Suppressor macrophage treated with lipopolysaccharide for 1 hour (primary cell): ENCODE results near the gene PPP2R2B.
"Not testable (repeated sequence)": the region's sequence is repeated elsewhere in the genome, so short reads cannot be mapped to it uniquely, and the experiment has no call there.

Source experiments
- DNase-seq, 3 donors: peaks; one replicate each; pipeline ENCODE4 v3.0.0-alpha.2; 2020 to 2022

The PPP2R2B gene

GRCh38 chr5:146642410-146642809 is 236.1 kb downstream of the PPP2R2B start:
- DNase-seq: no peak

GRCh38 chr5:146641941-146642340 is 236.6 kb downstream of the PPP2R2B start:
- no peak for DNase-seq

GRCh38 chr5:146640285-146640896 is 238.2 kb downstream of the PPP2R2B start:
- DNase-seq: no peak

GRCh38 chr5:146635443-146635842 is 243.1 kb downstream of the PPP2R2B start:
- DNase-seq: no peak

GRCh38 chr5:146633323-146633764 is 245.2 kb downstream of the PPP2R2B start:
- DNase-seq: no peak

GRCh38 chr5:146632620-146633322 is 245.8 kb downstream of the PPP2R2B start:
- no peak for DNase-seq

- no peak for DNase-seq
Measured at GRCh38 chr5:146630472-146630871, 248.1 kb downstream of the PPP2R2B start.

GRCh38 chr5:146628950-146629349 is 249.6 kb downstream of the PPP2R2B start:
- DNase-seq: no peak

- DNase-seq: no peak
Measured at GRCh38 chr5:146626936-146627335, 251.6 kb downstream of the PPP2R2B start.

- DNase-seq: no peak
Measured at GRCh38 chr5:146624179-146624578, 254.4 kb downstream of the PPP2R2B start.

- DNase-seq: no peak
Measured at GRCh38 chr5:146623666-146624065, 254.9 kb downstream of the PPP2R2B start.

GRCh38 chr5:146623009-146623408 is 255.5 kb downstream of the PPP2R2B start:
- DNase-seq: no peak

- DNase-seq: no peak
Measured at GRCh38 chr5:146622391-146622790, 256.2 kb downstream of the PPP2R2B start.

- DNase-seq: no peak
Measured at GRCh38 chr5:146620669-146621051, 257.9 kb downstream of the PPP2R2B start.

GRCh38 chr5:146620031-146620668 is 258.4 kb downstream of the PPP2R2B start:
- DNase-seq: no peak

GRCh38 chr5:146618434-146618833 is 260.1 kb downstream of the PPP2R2B start:
- no peak for DNase-seq

GRCh38 chr5:146609731-146610130 is 268.8 kb downstream of the PPP2R2B start:
- not testable (repeated sequence) for DNase-seq

GRCh38 chr5:146607659-146608332 is 270.8 kb downstream of the PPP2R2B start:
- no peak for DNase-seq

- DNase-seq: no peak
Measured at GRCh38 chr5:146606893-146607292, 271.7 kb downstream of the PPP2R2B start.

- no peak for DNase-seq
Measured at GRCh38 chr5:146600376-146600775, 278.2 kb downstream of the PPP2R2B start.

- DNase-seq: no peak
Measured at GRCh38 chr5:146599261-146599660, 279.3 kb downstream of the PPP2R2B start.

GRCh38 chr5:146595088-146595487 is 283.5 kb downstream of the PPP2R2B start:
- no peak for DNase-seq

- DNase-seq: no peak
Measured at GRCh38 chr5:146592352-146592751, 286.2 kb downstream of the PPP2R2B start.

GRCh38 chr5:146589028-146589345 is 289.6 kb downstream of the PPP2R2B start:
- DNase-seq: no peak
